Measurements from ENCODE around the gene HGF.

HGF gene

GRCh38 chr7:81704595-81704994, 65.3 kb downstream of the HGF start:
- TF ChIP-seq EZH2 (IDR thresholded peaks at IDR 0.05; ENCODE audit: borderline replicate concordance, low read length) (no peak), CTCF (IDR thresholded peaks at IDR 0.05; ENCODE audit: low read length) (no peak)
- no peak overlapping the region for H3K27ac ChIP-seq (ENCODE audit: low read depth, low read length, poor library complexity, severe bottlenecking)
- H3K4me3 ChIP-seq (ENCODE audit: low read depth, low read length, poor library complexity, severe bottlenecking): no peak overlapping the region
- no peaks in the 10 kb centered on the region for H3K9me3 ChIP-seq (ENCODE audit: low read length)
- H3K4me1 ChIP-seq (ENCODE audit: insufficient read depth, low read length, severe bottlenecking): peaks cover 8% of the 10 kb centered on the region
- no peaks in the 10 kb centered on the region for H3K36me3 ChIP-seq (ENCODE audit: insufficient read depth, low read length)
- no peaks in the 10 kb centered on the region for H3F3A ChIP-seq (ENCODE audit: insufficient read depth, low read length)
- H3K27me3 ChIP-seq (ENCODE audit: insufficient read depth, low read length): no peaks in the 10 kb centered on the region
- H2AFZ ChIP-seq (ENCODE audit: low read length): 0 out of 2 replicates have a peak overlapping the region, but pooled peaks have one; percentile 8
- H3K9ac ChIP-seq (ENCODE audit: low read length): no peak overlapping the region
- H4K20me1 ChIP-seq (ENCODE audit: insufficient read depth, low read length): no peaks in the 10 kb centered on the region
- H3K9me2 ChIP-seq (ENCODE audit: low read depth, low read length): no peaks in the 10 kb centered on the region
- H3K79me2 ChIP-seq (ENCODE audit: insufficient read depth, low read length): no peaks in the 10 kb centered on the region
- no peak overlapping the region for H3K4me2 ChIP-seq (ENCODE audit: low read length)

- Histone ChIP-seq H3K9ac (ENCODE audit: low read length) (no peak overlapping the region), H3K79me2 (ENCODE audit: insufficient read depth, low read length) (no peaks in the 10 kb centered on the region), H3K36me3 (ENCODE audit: insufficient read depth, low read length) (no peaks in the 10 kb centered on the region), H3K4me2 (ENCODE audit: low read length) (no peak overlapping the region), H3K4me3 (ENCODE audit: low read depth, low read length, poor library complexity, severe bottlenecking) (no peak overlapping the region), H2AFZ (ENCODE audit: low read length) (no peak overlapping the region), H4K20me1 (ENCODE audit: insufficient read depth, low read length) (no peaks in the 10 kb centered on the region), H3K4me1 (ENCODE audit: insufficient read depth, low read length, severe bottlenecking) (peaks cover 9% of the 10 kb centered on the region), H3K9me2 (ENCODE audit: low read depth, low read length) (no peaks in the 10 kb centered on the region), H3K27ac (ENCODE audit: low read depth, low read length, poor library complexity, severe bottlenecking) (no peak overlapping the region), H3F3A (ENCODE audit: insufficient read depth, low read length) (no peaks in the 10 kb centered on the region), H3K9me3 (ENCODE audit: low read length) (no peaks in the 10 kb centered on the region), H3K27me3 (ENCODE audit: insufficient read depth, low read length) (no peaks in the 10 kb centered on the region)
- no peak for TF ChIP-seq EZH2 (IDR thresholded peaks at IDR 0.05; ENCODE audit: borderline replicate concordance, low read length)
- no peak for TF ChIP-seq CTCF (IDR thresholded peaks at IDR 0.05; ENCODE audit: low read length)
Measured at GRCh38 chr7:81698965-81699364, 70.9 kb downstream of the HGF start.

GRCh38 chr7:81694711-81695110, 75.1 kb downstream of the HGF start:
- H3K4me3 ChIP-seq (ENCODE audit: low read depth, low read length, poor library complexity, severe bottlenecking): no peak overlapping the region
- no peak overlapping the region for H2AFZ ChIP-seq (ENCODE audit: low read length)
- no peak for TF ChIP-seq EZH2 (IDR thresholded peaks at IDR 0.05; ENCODE audit: borderline replicate concordance, low read length)
- H3K36me3 ChIP-seq (ENCODE audit: insufficient read depth, low read length): no peaks in the 10 kb centered on the region
- 0 out of 2 replicates have a peak overlapping the region, but pooled peaks have one; percentile 5 for H3K4me2 ChIP-seq (ENCODE audit: low read length)
- no peaks in the 10 kb centered on the region for H3K9me2 ChIP-seq (ENCODE audit: low read depth, low read length)
- no peak overlapping the region for H3K9ac ChIP-seq (ENCODE audit: low read length)
- H3K4me1 ChIP-seq (ENCODE audit: insufficient read depth, low read length, severe bottlenecking): peaks cover 46% of the 10 kb centered on the region
- no peaks in the 10 kb centered on the region for H3K79me2 ChIP-seq (ENCODE audit: insufficient read depth, low read length)
- no peaks in the 10 kb centered on the region for H3K9me3 ChIP-seq (ENCODE audit: low read length)
- no peaks in the 10 kb centered on the region for H3F3A ChIP-seq (ENCODE audit: insufficient read depth, low read length)
- no peak overlapping the region for H3K27ac ChIP-seq (ENCODE audit: low read depth, low read length, poor library complexity, severe bottlenecking)
- no peaks in the 10 kb centered on the region for H3K27me3 ChIP-seq (ENCODE audit: insufficient read depth, low read length)
- H4K20me1 ChIP-seq (ENCODE audit: insufficient read depth, low read length): no peaks in the 10 kb centered on the region

GRCh38 chr7:81693894-81694293, 76.0 kb downstream of the HGF start:
- TF ChIP-seq EZH2 (IDR thresholded peaks at IDR 0.05; ENCODE audit: borderline replicate concordance, low read length): no peak
- no peak for TF ChIP-seq CTCF (IDR thresholded peaks at IDR 0.05; ENCODE audit: low read length)
- Histone ChIP-seq H3K4me2 (ENCODE audit: low read length) (peak overlapping the region; percentile 8; the same call in 1 of the 2 replicates), H3K4me3 (ENCODE audit: low read depth, low read length, poor library complexity, severe bottlenecking) (no peak overlapping the region), H3K9me2 (ENCODE audit: low read depth, low read length) (no peaks in the 10 kb centered on the region), H3K27me3 (ENCODE audit: insufficient read depth, low read length) (no peaks in the 10 kb centered on the region), H3F3A (ENCODE audit: insufficient read depth, low read length) (no peaks in the 10 kb centered on the region), H3K27ac (ENCODE audit: low read depth, low read length, poor library complexity, severe bottlenecking) (no peak overlapping the region), H3K79me2 (ENCODE audit: insufficient read depth, low read length) (no peaks in the 10 kb centered on the region), H3K4me1 (ENCODE audit: insufficient read depth, low read length, severe bottlenecking) (peaks cover 54% of the 10 kb centered on the region), H3K9ac (ENCODE audit: low read length) (no peak overlapping the region), H3K36me3 (ENCODE audit: insufficient read depth, low read length) (no peaks in the 10 kb centered on the region), H4K20me1 (ENCODE audit: insufficient read depth, low read length) (no peaks in the 10 kb centered on the region), H2AFZ (ENCODE audit: low read length) (no peak overlapping the region), H3K9me3 (ENCODE audit: low read length) (no peaks in the 10 kb centered on the region)

Measured in OCI-LY1 (cell line).